ENCODE measurements around the gene CLDN14. TPM values are rescaled to one million over a fixed set of nuclear protein-coding genes. Genes with fewer than 3 reads are reported as not detected.
A peak's percentile ranks its signal among the peaks of the same experiment; 100 is the strongest.

Gene CLDN14
- polyA plus RNA-seq, 1 experiment = not detected

DNA sequence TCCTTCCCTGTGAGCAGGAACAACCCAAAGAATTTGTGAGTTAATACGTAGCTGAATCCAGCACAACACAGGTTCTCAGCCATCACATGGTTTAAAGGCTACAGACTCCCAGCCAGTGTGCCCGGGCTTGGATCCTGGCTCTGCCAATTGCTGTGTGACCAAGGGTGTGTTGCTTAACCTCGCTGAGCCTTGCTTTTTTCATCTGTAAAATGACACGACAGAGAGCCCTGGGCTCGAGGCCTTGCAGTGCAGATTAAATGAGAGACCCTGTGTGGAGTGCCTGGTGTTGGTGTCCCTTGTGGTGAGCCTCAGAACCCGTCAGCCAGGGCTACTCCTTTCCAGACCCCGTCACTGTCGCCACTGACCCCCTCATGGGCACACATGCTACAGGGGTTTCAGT is 55.3 kb downstream of the CLDN14 start:
- Histone ChIP-seq H3K27me3 (ENCODE audit: control insufficient read depth, insufficient read depth, low read length) (no peaks in the 10 kb centered on the region), H3K36me3 (ENCODE audit: control insufficient read depth, insufficient read depth, low read length) (no peaks in the 10 kb centered on the region), H3K4me3 (ENCODE audit: low read depth, low read length) (no peak overlapping the region)
- POLR2A ChIA-PET = no interaction called here
- CTCF ChIA-PET = interaction anchor here (0.9 kb wide), 1 partner anchor 10 kb away, joined by 3 read pairs; no protein-coding TSS in a partner anchor
- TF ChIP-seq, protein P1, sequence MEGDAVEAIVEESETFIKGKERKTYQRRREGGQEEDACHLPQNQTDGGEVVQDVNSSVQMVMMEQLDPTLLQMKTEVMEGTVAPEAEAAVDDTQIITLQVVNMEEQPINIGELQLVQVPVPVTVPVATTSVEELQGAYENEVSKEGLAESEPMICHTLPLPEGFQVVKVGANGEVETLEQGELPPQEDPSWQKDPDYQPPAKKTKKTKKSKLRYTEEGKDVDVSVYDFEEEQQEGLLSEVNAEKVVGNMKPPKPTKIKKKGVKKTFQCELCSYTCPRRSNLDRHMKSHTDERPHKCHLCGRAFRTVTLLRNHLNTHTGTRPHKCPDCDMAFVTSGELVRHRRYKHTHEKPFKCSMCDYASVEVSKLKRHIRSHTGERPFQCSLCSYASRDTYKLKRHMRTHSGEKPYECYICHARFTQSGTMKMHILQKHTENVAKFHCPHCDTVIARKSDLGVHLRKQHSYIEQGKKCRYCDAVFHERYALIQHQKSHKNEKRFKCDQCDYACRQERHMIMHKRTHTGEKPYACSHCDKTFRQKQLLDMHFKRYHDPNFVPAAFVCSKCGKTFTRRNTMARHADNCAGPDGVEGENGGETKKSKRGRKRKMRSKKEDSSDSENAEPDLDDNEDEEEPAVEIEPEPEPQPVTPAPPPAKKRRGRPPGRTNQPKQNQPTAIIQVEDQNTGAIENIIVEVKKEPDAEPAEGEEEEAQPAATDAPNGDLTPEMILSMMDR (IDR thresholded peaks at IDR 0.05; ENCODE audit: insufficient read depth, low read depth, low read length) = no peak
- DNase-seq (ENCODE audit: low read depth) = no peak

GRCh38 chr21:36423771-36424433 is 56.0 kb downstream of the CLDN14 start:
- CTCF ChIA-PET = interaction anchor here (1.1 to 2.4 kb wide), 4 partner anchors 79 to 504 kb away, joined by 3 to 12 read pairs (median 7); no protein-coding TSS in a partner anchor
- POLR2A ChIA-PET = no interaction called here

DNA sequence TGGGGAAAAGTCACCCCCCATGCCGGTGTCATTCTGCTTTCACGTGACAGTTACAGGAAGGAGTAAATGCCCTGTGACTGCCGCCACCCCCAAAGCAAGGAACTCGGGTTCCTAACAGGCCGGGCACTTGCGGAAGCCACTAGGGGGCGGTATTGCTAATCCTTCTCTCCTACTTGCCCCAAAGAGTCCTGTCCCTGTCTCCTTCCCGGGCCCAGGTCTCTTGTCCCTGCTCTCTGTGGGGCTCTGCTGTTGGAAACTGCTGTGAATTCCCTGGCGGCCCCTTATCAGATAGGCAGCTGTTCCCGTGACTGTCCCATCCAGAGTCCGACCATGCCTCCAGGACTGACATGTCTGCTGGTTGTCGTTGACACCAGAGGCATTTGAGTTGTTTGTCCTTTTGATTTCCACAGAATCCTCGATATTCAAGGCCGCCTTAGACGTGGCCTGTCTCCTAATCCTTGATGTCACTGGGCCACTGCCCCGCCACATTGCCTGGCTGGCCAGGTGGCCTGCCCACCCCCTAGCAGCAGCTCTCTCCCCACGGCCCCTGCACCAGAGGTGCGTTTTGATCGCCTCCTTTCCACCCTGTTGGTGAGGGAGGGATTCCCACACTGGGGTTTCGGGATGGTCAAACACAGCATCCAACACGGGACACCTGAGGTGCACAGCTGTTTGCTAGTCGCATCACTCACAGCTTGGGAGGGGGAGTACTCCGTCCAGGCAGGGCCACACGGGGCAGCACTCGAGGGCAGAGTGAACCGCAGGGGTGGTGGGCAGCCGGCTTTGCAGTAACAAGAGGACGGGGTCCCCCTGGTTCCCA is 57.4 kb downstream of the CLDN14 start:
- POLR2A ChIA-PET = no interaction called here
- TF ChIP-seq, protein P1 (IDR thresholded peaks at IDR 0.05; ENCODE audit: insufficient read depth, low read depth, low read length) = peak; percentile 79
- Histone ChIP-seq H3K4me3 (ENCODE audit: low read depth, low read length) (no peak overlapping the region), H3K27me3 (ENCODE audit: control insufficient read depth, insufficient read depth, low read length) (no peaks in the 10 kb centered on the region), H3K36me3 (ENCODE audit: control insufficient read depth, insufficient read depth, low read length) (no peaks in the 10 kb centered on the region)
- CTCF ChIA-PET = interaction anchor here (0.6 to 2.4 kb wide), 20 partner anchors 12 to 506 kb away, joined by 3 to 12 read pairs (median 3); no protein-coding TSS in a partner anchor
- no peak for DNase-seq (ENCODE audit: low read depth)

More at GRCh38 chr21:36423771-36424433, 56.0 kb downstream of the CLDN14 start:
- Histone ChIP-seq H3K27me3 (ENCODE audit: control insufficient read depth, insufficient read depth, low read length) (no peaks in the 10 kb centered on the region), H3K36me3 (ENCODE audit: control insufficient read depth, insufficient read depth, low read length) (no peaks in the 10 kb centered on the region), H3K4me3 (ENCODE audit: low read depth, low read length) (no peak overlapping the region)
- no peak for DNase-seq (ENCODE audit: low read depth)
- TF ChIP-seq, protein P1 (IDR thresholded peaks at IDR 0.05; ENCODE audit: insufficient read depth, low read depth, low read length) = no peak

GRCh38 chr21:36420571-36421339 is 59.2 kb downstream of the CLDN14 start:
- CTCF ChIA-PET = interaction anchor here (0.9 to 2.2 kb wide), 4 partner anchors 8 to 82 kb away, joined by 4 to 11 read pairs (median 6); no protein-coding TSS in a partner anchor
- Histone ChIP-seq H3K4me3 (ENCODE audit: low read depth, low read length) (no peak overlapping the region), H3K27me3 (ENCODE audit: control insufficient read depth, insufficient read depth, low read length) (no peaks in the 10 kb centered on the region), H3K36me3 (ENCODE audit: control insufficient read depth, insufficient read depth, low read length) (no peaks in the 10 kb centered on the region)
- TF ChIP-seq, protein P1 (IDR thresholded peaks at IDR 0.05; ENCODE audit: insufficient read depth, low read depth, low read length) = no peak
- POLR2A ChIA-PET = no interaction called here
- DNase-seq (ENCODE audit: low read depth) = no peak
